ENCODE results near the gene CXCL12.

- TF ChIP-seq STAT5B (CRISPR knock-in tag; IDR thresholded peaks at IDR 0.05) (no peak), ZNF580 (CRISPR knock-in tag; IDR thresholded peaks at IDR 0.05; ENCODE audit: borderline replicate concordance, low read depth) (no peak), POLR2A (IDR thresholded peaks at IDR 0.05; ENCODE audit: insufficient read depth in 1 of 2, low read depth in 2 of 2, low read length in 2 of 2) (no peak), MAX (IDR thresholded peaks at IDR 0.05) (no peak), NKX3-1 (CRISPR knock-in tag; IDR thresholded peaks at IDR 0.05) (no peak)
- TF ChIP-seq, protein P1, sequence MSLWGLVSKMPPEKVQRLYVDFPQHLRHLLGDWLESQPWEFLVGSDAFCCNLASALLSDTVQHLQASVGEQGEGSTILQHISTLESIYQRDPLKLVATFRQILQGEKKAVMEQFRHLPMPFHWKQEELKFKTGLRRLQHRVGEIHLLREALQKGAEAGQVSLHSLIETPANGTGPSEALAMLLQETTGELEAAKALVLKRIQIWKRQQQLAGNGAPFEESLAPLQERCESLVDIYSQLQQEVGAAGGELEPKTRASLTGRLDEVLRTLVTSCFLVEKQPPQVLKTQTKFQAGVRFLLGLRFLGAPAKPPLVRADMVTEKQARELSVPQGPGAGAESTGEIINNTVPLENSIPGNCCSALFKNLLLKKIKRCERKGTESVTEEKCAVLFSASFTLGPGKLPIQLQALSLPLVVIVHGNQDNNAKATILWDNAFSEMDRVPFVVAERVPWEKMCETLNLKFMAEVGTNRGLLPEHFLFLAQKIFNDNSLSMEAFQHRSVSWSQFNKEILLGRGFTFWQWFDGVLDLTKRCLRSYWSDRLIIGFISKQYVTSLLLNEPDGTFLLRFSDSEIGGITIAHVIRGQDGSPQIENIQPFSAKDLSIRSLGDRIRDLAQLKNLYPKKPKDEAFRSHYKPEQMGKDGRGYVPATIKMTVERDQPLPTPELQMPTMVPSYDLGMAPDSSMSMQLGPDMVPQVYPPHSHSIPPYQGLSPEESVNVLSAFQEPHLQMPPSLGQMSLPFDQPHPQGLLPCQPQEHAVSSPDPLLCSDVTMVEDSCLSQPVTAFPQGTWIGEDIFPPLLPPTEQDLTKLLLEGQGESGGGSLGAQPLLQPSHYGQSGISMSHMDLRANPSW (CRISPR knock-in tag; IDR thresholded peaks at IDR 0.05; ENCODE audit: borderline replicate concordance) = no peak
Measured at GRCh38 chr10:44364566-44364965, 20.3 kb downstream of the CXCL12 start.

Measured in HepG2 (cell line).